Liver (tissue), 2 donors: Measurements from ENCODE around the gene TNFRSF11A.

ENCODE experiments used
- CTCF ChIP-seq: fragments of 150-350 bp; IDR thresholded peaks from 2 replicates; pipeline ENCODE4 v1.5.1; 2017; ENCODE audit warnings: improper control_type of control experiment, low read depth, low read length; ENCODE audit not compliant: missing input control
- REST ChIP-seq: IDR thresholded peaks from 2 replicates; pipeline ENCODE4 v1.6.1; 2016; ENCODE audit warnings: antibody characterized with exemption, mild to moderate bottlenecking
- donor health status: healthy.

GRCh38 chr18:62438866-62439265, 113.8 kb downstream of the TNFRSF11A start:
- TF ChIP-seq CTCF (no peak), REST (no peak)
